Mesenchymal stem cell (in vitro differentiated cells and primary cell): ENCODE data around the gene CHRND. TPM values are rescaled to one million over a fixed set of nuclear protein-coding genes. Genes with fewer than 3 reads are reported as not detected.

ENCODE experiments used
- DNase-seq: peaks from one replicate; pipeline ENCODE4 v3.0.0-alpha.2; 2013
- H2AFZ ChIP-seq: one replicate; pipeline ENCODE4 v1.6.1; 2013; ENCODE audit warnings: low read depth, mild to moderate bottlenecking, control low read depth, inconsistent platforms, low read length, moderate library complexity
- H2AK5ac ChIP-seq: 2 replicates; pipeline ENCODE4 v1.6.1; 2013; ENCODE audit warnings: low read length, moderate library complexity, mild to moderate bottlenecking, inconsistent platforms; ENCODE audit not compliant: severe bottlenecking
- H2BK120ac ChIP-seq: one replicate; pipeline ENCODE4 v1.6.1; 2013; ENCODE audit warnings: low read depth, mild to moderate bottlenecking, inconsistent platforms, low read length, moderate library complexity
- H2BK12ac ChIP-seq, 2 experiments: one replicate each; pipeline ENCODE4 v1.6.1; 2013; ENCODE audit warnings: inconsistent platforms in 2 of 2, low read length in 2 of 2, mild to moderate bottlenecking in 2 of 2, moderate library complexity in 2 of 2, control low read depth in 1 of 2
- H2BK15ac ChIP-seq: one replicate; pipeline ENCODE4 v1.6.1; 2013; ENCODE audit warnings: mild to moderate bottlenecking, low read depth, inconsistent platforms; ENCODE audit not compliant: poor library complexity, severe bottlenecking
- H2BK5ac ChIP-seq: 2 replicates; pipeline ENCODE4 v1.6.1; 2013; ENCODE audit warnings: low read depth, mild to moderate bottlenecking, low read length, control low read depth, inconsistent platforms; ENCODE audit not compliant: poor library complexity, severe bottlenecking
- H3K14ac ChIP-seq, 2 experiments: one replicate each; pipeline ENCODE4 v1.6.1; 2013; ENCODE audit warnings: inconsistent platforms in 2 of 2, low read length in 2 of 2, control low read depth in 1 of 2, mild to moderate bottlenecking in 1 of 2, moderate library complexity in 1 of 2
- H3K18ac ChIP-seq, 2 experiments: one replicate each; pipeline ENCODE4 v1.6.1; 2013; ENCODE audit warnings: inconsistent platforms in 2 of 2, low read length in 2 of 2, control low read depth in 1 of 2, low read depth in 1 of 2, mild to moderate bottlenecking in 1 of 2
- H3K23ac ChIP-seq, 2 experiments: one replicate each; pipeline ENCODE4 v1.6.1; 2013; ENCODE audit warnings: inconsistent platforms in 2 of 2, low read length in 2 of 2, mild to moderate bottlenecking in 2 of 2, moderate library complexity in 2 of 2, control low read depth in 1 of 2
- H3K27ac ChIP-seq: 2 replicates; pipeline ENCODE4 v1.5.1; 2013; ENCODE audit warnings: mild to moderate bottlenecking, moderate library complexity, low read length, control low read depth, inconsistent platforms; ENCODE audit not compliant: poor library complexity, severe bottlenecking
- H3K27me3 ChIP-seq, 2 experiments: 2 replicates each; pipeline versions ENCODE4 v1.6.1 to v1.7.0; 2013; ENCODE audit warnings: low read length in 2 of 2, mild to moderate bottlenecking in 2 of 2, moderate library complexity in 2 of 2, control low read depth in 1 of 2, inconsistent platforms in 1 of 2; ENCODE audit not compliant: control insufficient read depth in 1 of 2, insufficient read depth in 1 of 2
- H3K36me3 ChIP-seq, 2 experiments: 2 replicates each; pipeline versions ENCODE4 v1.6.1 to v1.7.0; 2013; ENCODE audit warnings: low read length in 2 of 2, control low read depth in 1 of 2, inconsistent platforms in 1 of 2, low read depth in 1 of 2, mild to moderate bottlenecking in 1 of 2; ENCODE audit not compliant: insufficient read depth in 2 of 2, control insufficient read depth in 1 of 2
- H3K4ac ChIP-seq, 2 experiments: one replicate each; pipeline ENCODE4 v1.6.1; 2013; ENCODE audit warnings: inconsistent platforms in 2 of 2, low read length in 2 of 2, mild to moderate bottlenecking in 2 of 2, moderate library complexity in 2 of 2, control low read depth in 1 of 2, low read depth in 1 of 2
- H3K4me1 ChIP-seq: 2 replicates; pipeline ENCODE4 v1.6.1; 2013; ENCODE audit warnings: low read depth, low read length, control low read depth; ENCODE audit not compliant: control insufficient read depth, insufficient read depth
- H3K4me2 ChIP-seq: 2 replicates; pipeline ENCODE4 v1.6.1; 2013; ENCODE audit warnings: low read length, mild to moderate bottlenecking, inconsistent platforms; ENCODE audit not compliant: poor library complexity, severe bottlenecking
- H3K4me3 ChIP-seq, 2 experiments: 2 replicates each; pipeline versions ENCODE4 v1.5.1 to v1.7.0; 2013; ENCODE audit warnings: low read length in 2 of 2, mild to moderate bottlenecking in 2 of 2, control low read depth in 1 of 2, low read depth in 1 of 2; ENCODE audit not compliant: insufficient read depth in 1 of 2
- H3K79me1 ChIP-seq: replicated peaks from 2 replicates; pipeline ENCODE4 v1.6.1; 2013; ENCODE audit warnings: mild to moderate bottlenecking, control low read depth, low read length, inconsistent platforms; ENCODE audit not compliant: poor library complexity, severe bottlenecking
- H3K9ac ChIP-seq: 2 replicates; pipeline ENCODE4 v1.7.0; 2013; ENCODE audit warnings: mild to moderate bottlenecking, low read length, moderate library complexity
- H3K9me3 ChIP-seq: 2 replicates; pipeline ENCODE4 v1.7.0; 2013; ENCODE audit warnings: mild to moderate bottlenecking, low read length; ENCODE audit not compliant: control insufficient read depth
- H4K8ac ChIP-seq: one replicate; pipeline ENCODE4 v1.6.1; 2013; ENCODE audit warnings: inconsistent platforms, mild to moderate bottlenecking, low read length, moderate library complexity
- H4K91ac ChIP-seq: one replicate; pipeline ENCODE4 v1.6.1; 2013; ENCODE audit warnings: mild to moderate bottlenecking, low read length, inconsistent platforms
- WGBS: methylation state at CpG from one replicate; pipeline ENCODE4 v1.1.7; 2013; ENCODE audit warnings: mixed read lengths; 5-methylcytosine and 5-hydroxymethylcytosine counted together
- polyA plus RNA-seq, 2 experiments: library from polyadenylated mRNA; stranded (reverse); fragments of 200-250 nt; gene quantifications; one replicate each; pipeline ENCODE4 v1.2.3, GENCODE V29; 2013

The CHRND gene
- polyA plus RNA-seq (2013, experiment 1 of 2) = not detected
- not detected for polyA plus RNA-seq (2013, experiment 2 of 2)

DNA sequence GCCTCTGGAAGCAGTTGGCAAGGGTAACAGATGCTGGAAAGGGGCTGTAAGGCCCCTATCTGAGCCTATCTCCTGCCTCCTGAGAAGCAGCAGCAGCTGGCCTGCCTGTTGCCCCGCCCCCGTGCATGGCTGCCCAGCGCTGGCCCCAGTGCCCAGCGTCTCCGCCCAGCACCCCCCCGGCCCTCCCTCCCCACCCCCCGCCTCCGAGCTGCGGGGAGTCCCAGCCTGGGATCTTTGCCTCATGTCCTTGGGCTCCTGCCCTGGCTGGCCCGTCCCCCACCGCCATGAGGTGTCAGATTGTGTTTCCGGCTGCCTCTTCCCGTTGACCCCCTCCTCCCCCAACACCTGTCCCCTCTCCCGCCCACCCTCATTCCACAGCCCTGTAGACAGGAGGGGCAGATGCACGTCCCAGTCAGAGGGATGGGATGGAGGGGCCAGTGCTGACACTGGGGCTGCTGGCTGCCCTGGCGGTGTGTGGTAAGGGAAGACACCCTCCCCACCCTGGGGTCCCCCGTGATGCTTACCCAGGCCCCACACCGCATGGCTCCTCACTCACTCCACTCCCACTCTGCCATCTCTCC is at the start of gene CHRND:
Gene CHRND (plus strand): TSS at position 370 of the 581 bp plus-strand sequence. CDS start 56 bp downstream, at position 426.
- DNase-seq = no peak
- Histone ChIP-seq H3K23ac (no peak within 1 kb of the TSS), H2AK5ac (no peak within 1 kb of the TSS), H3K4me3 (no peak within 1 kb of the TSS), H3K9me3 (no peaks in the 10 kb centered on the region), H2BK120ac (no peak within 1 kb of the TSS), H3K18ac (no peak within 1 kb of the TSS), H3K79me1 (no peaks in the 10 kb centered on the region), H2AFZ (no peak within 1 kb of the TSS), H2BK5ac (no peak within 1 kb of the TSS), H2BK12ac (no peak within 1 kb of the TSS), H3K4me2 (no peak within 1 kb of the TSS), H3K36me3 (no peaks in the 10 kb centered on the region), H3K4ac (no peak within 1 kb of the TSS), H4K8ac (no peak within 1 kb of the TSS), H3K27ac (no peak within 1 kb of the TSS), H3K4me1 (peaks cover 20% of the 10 kb centered on the region), H2BK15ac (no peak within 1 kb of the TSS), H3K14ac (no peak within 1 kb of the TSS), H3K9ac (no peak within 1 kb of the TSS), H4K91ac (no peak within 1 kb of the TSS), H3K27me3 (peaks cover 57 to 87% of the 10 kb centered on the region in 2 experiments)
- WGBS = 35% methylated on average over 15 of the region's 18 CpGs

DNA sequence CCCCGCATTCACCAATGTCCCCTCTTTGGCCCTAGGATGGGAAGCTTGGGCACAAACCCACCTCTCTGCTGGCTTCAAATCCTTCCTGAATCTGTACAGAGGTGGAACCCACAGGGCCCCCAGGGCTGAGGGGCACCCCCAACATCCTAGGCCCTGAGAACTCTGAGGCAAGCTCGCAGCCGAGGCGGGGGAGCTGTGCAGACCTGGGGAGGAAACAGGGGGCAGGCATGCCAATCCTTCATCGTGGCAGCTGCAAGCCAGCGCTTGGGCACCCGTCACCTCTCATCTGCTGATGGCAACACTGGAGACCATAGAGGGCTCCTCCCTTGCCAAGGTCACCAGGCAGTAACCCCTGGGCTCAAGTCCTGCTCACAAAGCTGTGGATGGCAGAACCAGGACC is 49.2 kb upstream of the CHRND start:
- DNase-seq = no peak
- no peak overlapping the region for H3K4me2 ChIP-seq
- H4K8ac ChIP-seq = no peak overlapping the region
- peaks cover 12% of the 10 kb centered on the region for H3K9me3 ChIP-seq
- H3K27ac ChIP-seq = no peak overlapping the region
- H3K27me3 ChIP-seq = peaks cover 77 to 85% of the 10 kb centered on the region in 2 experiments
- H3K18ac ChIP-seq = no peak overlapping the region
- H3K4me1 ChIP-seq = no peaks in the 10 kb centered on the region
- no peak overlapping the region for H3K9ac ChIP-seq
- no peak overlapping the region for H4K91ac ChIP-seq
- no peak overlapping the region for H3K23ac ChIP-seq
- H2BK120ac ChIP-seq = no peak overlapping the region
- WGBS = 94% methylated on average over 7 of the region's 7 CpGs
- H3K4me3 ChIP-seq = no peak overlapping the region
- H3K14ac ChIP-seq = no peak overlapping the region
- H2BK12ac ChIP-seq = no peak overlapping the region
- H3K4ac ChIP-seq = no peak overlapping the region
- H2AFZ ChIP-seq = no peak overlapping the region
- no peaks in the 10 kb centered on the region for H3K36me3 ChIP-seq
- no peak overlapping the region for H2BK5ac ChIP-seq
- H2BK15ac ChIP-seq = no peak overlapping the region
- no peak overlapping the region for H2AK5ac ChIP-seq
- no peaks in the 10 kb centered on the region for H3K79me1 ChIP-seq

GRCh38 chr2:232477751-232478510 is 48.0 kb upstream of the CHRND start:
- Histone ChIP-seq H3K27ac (no peak overlapping the region), H3K4me3 (no peak overlapping the region), H3K18ac (no peak overlapping the region), H3K9ac (no peak overlapping the region), H4K8ac (no peak overlapping the region), H3K9me3 (peaks cover under 1% of the 10 kb centered on the region), H2AFZ (no peak overlapping the region), H2BK12ac (no peak overlapping the region), H3K79me1 (no peaks in the 10 kb centered on the region), H2AK5ac (no peak overlapping the region), H2BK15ac (no peak overlapping the region), H2BK120ac (no peak overlapping the region), H3K4ac (no peak overlapping the region), H3K14ac (no peak overlapping the region), H3K4me1 (no peaks in the 10 kb centered on the region), H3K36me3 (no peaks in the 10 kb centered on the region), H3K23ac (no peak overlapping the region), H4K91ac (no peak overlapping the region), H2BK5ac (no peak overlapping the region), H3K4me2 (no peak overlapping the region), H3K27me3 (peaks cover 80 to 85% of the 10 kb centered on the region in 2 experiments)
- DNase-seq = no peak
- 84% methylated on average over 12 of the region's 13 CpGs for WGBS

GRCh38 chr2:232478571-232479340 is 47.2 kb upstream of the CHRND start:
- no peak overlapping the region for H3K4me2 ChIP-seq
- H3K4me1 ChIP-seq = no peaks in the 10 kb centered on the region
- no peak overlapping the region for H4K8ac ChIP-seq
- no peak overlapping the region for H3K23ac ChIP-seq
- H2BK5ac ChIP-seq = no peak overlapping the region
- H4K91ac ChIP-seq = no peak overlapping the region
- H3K79me1 ChIP-seq = no peaks in the 10 kb centered on the region
- DNase-seq = no peak
- H3K14ac ChIP-seq = peak overlapping the region in 1 of 2 experiments; percentile 42
- no peak overlapping the region for H2BK15ac ChIP-seq
- H2AK5ac ChIP-seq = no peak overlapping the region
- H3K4ac ChIP-seq = no peak overlapping the region
- peaks cover 77 to 82% of the 10 kb centered on the region in 2 experiments for H3K27me3 ChIP-seq
- H3K18ac ChIP-seq = no peak overlapping the region
- no peaks in the 10 kb centered on the region for H3K9me3 ChIP-seq
- H3K9ac ChIP-seq = no peak overlapping the region
- H2BK12ac ChIP-seq = no peak overlapping the region
- WGBS = 79% methylated on average over 19 of the region's 19 CpGs
- no peak overlapping the region for H2AFZ ChIP-seq
- H3K27ac ChIP-seq = no peak overlapping the region
- no peak overlapping the region for H2BK120ac ChIP-seq
- H3K4me3 ChIP-seq = no peak overlapping the region
- H3K36me3 ChIP-seq = no peaks in the 10 kb centered on the region
